DND-41 (cell line): ENCODE results near the gene GRIN3B.

Experiments used
- EZH2 ChIP-seq: IDR thresholded peaks from 3 replicates; pipeline ENCODE4 v1.6.1; 2012; ENCODE audit warnings: borderline replicate concordance, low read depth, mild to moderate bottlenecking, moderate library complexity, low read length, inconsistent platforms; ENCODE audit not compliant: severe bottlenecking
- TF ChIP-seq, protein P1 (sequence below): IDR thresholded peaks from 2 replicates; pipeline ENCODE4 v1.5.1; 2012; ENCODE audit warnings: borderline replicate concordance, low read length, moderate library complexity, mild to moderate bottlenecking; ENCODE audit not compliant: poor library complexity, severe bottlenecking; ENCODE audit errors: extremely low read depth

DNA sequence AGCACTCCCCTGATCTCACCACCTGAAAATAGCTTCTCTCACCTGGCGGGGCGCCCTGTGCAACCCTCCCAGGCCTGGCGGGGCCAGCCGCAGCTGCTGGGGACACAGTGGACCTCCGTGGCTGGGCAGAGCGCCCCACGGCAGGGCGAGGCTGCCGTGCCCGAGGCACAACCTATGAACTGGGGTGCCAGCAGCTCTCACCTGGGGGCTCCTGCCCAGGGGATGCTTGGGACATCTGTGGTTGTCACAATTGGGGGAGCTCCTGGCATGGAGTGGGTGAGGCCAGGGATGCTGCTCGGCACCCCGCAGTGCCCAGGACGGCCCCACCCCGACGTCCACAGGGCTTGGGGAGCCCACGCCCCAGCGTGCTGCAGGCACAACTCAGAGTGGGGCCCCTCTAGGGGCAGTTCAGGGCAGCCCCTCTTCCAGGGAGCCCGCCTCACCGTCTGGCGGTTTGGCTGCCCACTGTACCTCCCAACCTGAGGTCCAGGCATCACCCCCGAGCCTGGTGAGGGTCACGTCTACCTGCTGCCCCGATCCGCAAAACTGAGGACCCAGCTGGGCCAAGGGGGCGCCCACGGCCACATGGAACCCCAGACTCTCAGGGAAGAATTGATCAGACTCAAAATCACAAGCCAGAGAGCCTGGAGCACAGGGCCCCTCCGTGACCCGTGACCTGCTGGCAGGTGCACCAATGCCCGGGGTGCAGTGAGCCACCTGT is 15.0 kb downstream of the GRIN3B start:
- TF ChIP-seq, protein P1, sequence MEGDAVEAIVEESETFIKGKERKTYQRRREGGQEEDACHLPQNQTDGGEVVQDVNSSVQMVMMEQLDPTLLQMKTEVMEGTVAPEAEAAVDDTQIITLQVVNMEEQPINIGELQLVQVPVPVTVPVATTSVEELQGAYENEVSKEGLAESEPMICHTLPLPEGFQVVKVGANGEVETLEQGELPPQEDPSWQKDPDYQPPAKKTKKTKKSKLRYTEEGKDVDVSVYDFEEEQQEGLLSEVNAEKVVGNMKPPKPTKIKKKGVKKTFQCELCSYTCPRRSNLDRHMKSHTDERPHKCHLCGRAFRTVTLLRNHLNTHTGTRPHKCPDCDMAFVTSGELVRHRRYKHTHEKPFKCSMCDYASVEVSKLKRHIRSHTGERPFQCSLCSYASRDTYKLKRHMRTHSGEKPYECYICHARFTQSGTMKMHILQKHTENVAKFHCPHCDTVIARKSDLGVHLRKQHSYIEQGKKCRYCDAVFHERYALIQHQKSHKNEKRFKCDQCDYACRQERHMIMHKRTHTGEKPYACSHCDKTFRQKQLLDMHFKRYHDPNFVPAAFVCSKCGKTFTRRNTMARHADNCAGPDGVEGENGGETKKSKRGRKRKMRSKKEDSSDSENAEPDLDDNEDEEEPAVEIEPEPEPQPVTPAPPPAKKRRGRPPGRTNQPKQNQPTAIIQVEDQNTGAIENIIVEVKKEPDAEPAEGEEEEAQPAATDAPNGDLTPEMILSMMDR, result no peak
- TF ChIP-seq EZH2, result no peak
